Adrenal gland (tissue), 12 donors: Measurements from ENCODE around the gene NLRP11. TPM values are rescaled to one million over a fixed set of nuclear protein-coding genes. Genes with fewer than 3 reads are reported as not detected.

ENCODE experiments used
- DNase-seq, 7 donors: peaks; one replicate each; pipeline ENCODE4 v3.0.0-alpha.2; 2019 to 2020
- H3K27ac ChIP-seq, 5 donors: fragments of 200-600 bp; sonication (generic) in 4 of 5; 1 replicate in 3 of 5; 2 replicates in 2 of 5; pipeline versions ENCODE4 v1.5.1 to v1.8.0; 2016 to 2020; ENCODE audit warnings: mild to moderate bottlenecking in 1 of 5
- H3K27me3 ChIP-seq: fragments of 200-600 bp; 2 replicates; pipeline ENCODE4 v1.8.0; 2021
- H3K36me3 ChIP-seq, 2 donors: fragments of 200-600 bp; replicated peaks in 1 of 2; 1 replicate in 1 of 2; 2 replicates in 1 of 2; pipeline versions ENCODE4 v1.5.1 to v1.8.0; 2018 to 2022
- H3K4me1 ChIP-seq, 2 donors: fragments of 200-600 bp; replicated peaks in 1 of 2; 1 replicate in 1 of 2; 2 replicates in 1 of 2; pipeline versions ENCODE4 v1.5.1 to v1.8.0; 2018 to 2021
- H3K4me3 ChIP-seq, 4 donors: fragments of 200-600 bp; sonication (generic) in 3 of 4; one replicate each; pipeline ENCODE4 v1.5.1; 2016 to 2018
- H3K9me3 ChIP-seq, 3 donors: fragments of 200-600 bp; sonication (generic) in 1 of 3; replicated peaks in 1 of 3; 1 replicate in 2 of 3; 2 replicates in 1 of 3; pipeline versions ENCODE4 v1.5.1 to v1.8.0; 2016 to 2021
- POLR2A ChIP-seq, 2 donors: fragments of 450-650 bp; IDR thresholded peaks; one replicate each; pipeline ENCODE4 v1.6.1; 2017; ENCODE audit warnings: antibody characterized with exemption in 2 of 2, mild to moderate bottlenecking in 2 of 2, moderate library complexity in 1 of 2
- WGBS, 4 donors: extraction: QIAGEN DNeasy Blood & Tissue Kit in 2 of 4; methylation state at CpG; one replicate each; pipeline versions ENCODE4 v1.1.5 to v1.1.7; 2013 to 2017; 5-methylcytosine and 5-hydroxymethylcytosine counted together
- intact Hi-C, 2 donors: fragments of 100-400 bp; cut with DNase I; formaldehyde crosslinking; loops; one replicate each; pipeline versions ENCODE4 v1.14.1 to v1.15.0; 2022 to 2023
- polyA plus RNA-seq, 3 donors: library from polyadenylated mRNA; stranded (reverse); fragments of 200-250 nt in 2 of 3; fragments of 350-450 nt in 1 of 3; fragmentation: Illumina TruSeq in 1 of 3; extraction: RNeasy Lipid Tissue Mini Kit (QIAGEN cat#74804) in 1 of 3; gene quantifications; one replicate each; pipeline ENCODE4 v1.2.3, GENCODE V29; 2013 to 2014
- total RNA-seq, 9 donors: library from RNA; depleted of rRNA in 4 of 9; stranded (reverse); fragments of >200 nt in 4 of 9; fragments of 120-200 nt in 1 of 9; fragmentation: NEBNext Ultra II Directional in 1 of 9; extraction: Animal tissue kit (Norgen Biotek cat#: 25700) in 1 of 9; gene quantifications; one replicate each; pipeline versions ENCODE4 v1.1.0 to v1.2.4, GENCODE V29; 2013 to 2023
- TF ChIP-seq, protein P1 (sequence below), 6 experiments: fragments of 450-650 bp in 4 of 6; fragments of 200-600 bp in 2 of 6; sonication (generic) in 1 of 6; IDR thresholded peaks; 1 replicate in 5 of 6; 2 replicates in 1 of 6; pipeline versions ENCODE4 v1.5.1 to v1.8.0; 2016 to 2021; ENCODE audit warnings: antibody characterized with exemption in 6 of 6, mild to moderate bottlenecking in 2 of 6, moderate library complexity in 1 of 6
- donor health status: healthy with polysubstance abuse.
- donor health status: Bipolar disorder and iron deficiency.
- donor health status: DM: yes; HTN: yes; CAD: no.
- donor health status: DM: no; HTN: no; CAD: no.
- donor health status: DM: no; HTN: no; CAD: no.
- donor health status: DM: yes; HTN: yes; CAD: no.

Gene NLRP11
- total and polyA plus RNA-seq, 12 donors = 0.06 to 0.11 TPM; not detected in 10

DNA sequence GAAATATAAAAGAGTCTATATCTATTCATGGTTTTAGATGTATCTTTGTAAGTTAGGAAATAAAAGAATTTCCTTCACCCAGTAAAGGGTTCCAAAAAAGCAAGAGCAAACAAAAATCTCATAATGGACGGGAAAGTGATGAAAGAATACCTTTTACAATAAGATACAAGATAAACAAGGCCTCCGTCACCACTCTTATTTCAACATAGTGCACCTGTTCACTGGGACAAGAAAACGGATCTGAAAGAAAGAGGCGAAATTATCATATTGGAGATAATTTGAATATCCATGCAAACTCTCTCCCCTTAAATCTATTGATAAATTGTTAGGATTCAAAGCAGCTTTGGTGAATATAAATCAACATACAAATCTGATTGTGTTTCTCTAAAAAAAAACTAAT, 877 bp upstream of the NLRP11 start:
- intact Hi-C loops = no loop called here
- no peak overlapping the region for H3K27ac ChIP-seq
- H3K9me3 ChIP-seq = no peaks in the 10 kb centered on the region
- TF ChIP-seq, protein P1, sequence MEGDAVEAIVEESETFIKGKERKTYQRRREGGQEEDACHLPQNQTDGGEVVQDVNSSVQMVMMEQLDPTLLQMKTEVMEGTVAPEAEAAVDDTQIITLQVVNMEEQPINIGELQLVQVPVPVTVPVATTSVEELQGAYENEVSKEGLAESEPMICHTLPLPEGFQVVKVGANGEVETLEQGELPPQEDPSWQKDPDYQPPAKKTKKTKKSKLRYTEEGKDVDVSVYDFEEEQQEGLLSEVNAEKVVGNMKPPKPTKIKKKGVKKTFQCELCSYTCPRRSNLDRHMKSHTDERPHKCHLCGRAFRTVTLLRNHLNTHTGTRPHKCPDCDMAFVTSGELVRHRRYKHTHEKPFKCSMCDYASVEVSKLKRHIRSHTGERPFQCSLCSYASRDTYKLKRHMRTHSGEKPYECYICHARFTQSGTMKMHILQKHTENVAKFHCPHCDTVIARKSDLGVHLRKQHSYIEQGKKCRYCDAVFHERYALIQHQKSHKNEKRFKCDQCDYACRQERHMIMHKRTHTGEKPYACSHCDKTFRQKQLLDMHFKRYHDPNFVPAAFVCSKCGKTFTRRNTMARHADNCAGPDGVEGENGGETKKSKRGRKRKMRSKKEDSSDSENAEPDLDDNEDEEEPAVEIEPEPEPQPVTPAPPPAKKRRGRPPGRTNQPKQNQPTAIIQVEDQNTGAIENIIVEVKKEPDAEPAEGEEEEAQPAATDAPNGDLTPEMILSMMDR (IDR thresholded peaks at IDR 0.05) = no peak
- TF ChIP-seq POLR2A (IDR thresholded peaks at IDR 0.05) = no peak
- H3K4me1 ChIP-seq = no peaks in the 10 kb centered on the region
- WGBS, 4 donors = 66 to 73% (median 69%) methylated on average over 4 of the region's 4 CpGs
- DNase-seq = no peak
- no peaks in the 10 kb centered on the region for H3K36me3 ChIP-seq
- H3K27me3 ChIP-seq = no peaks in the 10 kb centered on the region
- H3K4me3 ChIP-seq = no peak overlapping the region

DNA sequence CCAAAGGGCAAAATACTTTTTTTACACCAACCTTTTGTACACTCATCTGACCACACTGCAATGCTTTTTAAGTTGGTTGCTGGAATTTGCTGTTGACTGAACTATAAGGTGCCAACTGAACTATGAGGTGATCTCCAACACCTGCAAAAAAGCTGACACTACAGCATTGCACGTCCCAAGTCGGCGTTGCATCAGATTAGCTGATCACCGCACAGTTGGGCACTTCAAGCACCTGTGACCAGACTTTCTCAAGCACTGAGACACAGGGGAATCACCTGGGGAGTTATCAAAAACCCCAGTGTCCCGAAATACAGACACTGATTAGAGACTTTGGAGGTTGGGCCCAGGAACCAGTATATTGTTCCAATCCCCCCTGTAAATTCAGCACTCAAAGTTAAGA, 1.1 kb downstream of the NLRP11 start:
- Histone ChIP-seq H3K36me3 (no peaks in the 10 kb centered on the region), H3K27me3 (no peaks in the 10 kb centered on the region), H3K4me1 (no peaks in the 10 kb centered on the region), H3K9me3 (no peaks in the 10 kb centered on the region), H3K27ac (no peak overlapping the region), H3K4me3 (no peak overlapping the region)
- WGBS, 4 donors = 77 to 86% (median 78%) methylated on average over 2 to 5 of the region's 5 CpGs
- TF ChIP-seq POLR2A (IDR thresholded peaks at IDR 0.05) = no peak
- TF ChIP-seq, protein P1 (IDR thresholded peaks at IDR 0.05) = no peak
- DNase-seq = no peak
- intact Hi-C loops = no loop called here

DNA sequence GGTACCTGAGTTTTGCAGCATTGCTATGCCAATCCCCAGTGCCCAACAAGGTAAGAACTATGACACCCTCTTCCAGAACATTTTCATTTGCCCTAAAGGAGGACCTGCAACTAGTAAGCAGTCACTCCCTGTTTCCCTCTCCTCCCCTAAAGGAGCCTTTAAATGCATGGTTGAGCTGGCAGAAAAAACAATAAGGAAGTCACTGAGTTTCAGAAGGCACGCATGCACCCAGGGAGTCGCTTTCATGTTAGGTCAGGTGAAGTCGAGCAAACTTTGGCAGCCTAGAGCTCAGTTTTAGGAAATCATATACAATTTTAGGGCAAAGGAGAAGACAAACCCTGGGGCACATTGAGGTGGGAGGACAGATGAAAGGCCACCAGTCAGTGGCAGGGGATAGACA, 11.8 kb downstream of the NLRP11 start:
- DNase-seq = no peak
- intact Hi-C loops = no loop called here
- H3K4me1 ChIP-seq = no peaks in the 10 kb centered on the region
- no peaks in the 10 kb centered on the region for H3K9me3 ChIP-seq
- no peaks in the 10 kb centered on the region for H3K36me3 ChIP-seq
- no peak overlapping the region for H3K27ac ChIP-seq
- H3K4me3 ChIP-seq = no peak overlapping the region
- no peaks in the 10 kb centered on the region for H3K27me3 ChIP-seq
- TF ChIP-seq, protein P1 (IDR thresholded peaks at IDR 0.05) = no peak
- no peak for TF ChIP-seq POLR2A (IDR thresholded peaks at IDR 0.05)
- 68 to 73% (median 70%) methylated on average over 3 of the region's 3 CpGs for WGBS, 4 donors

DNA sequence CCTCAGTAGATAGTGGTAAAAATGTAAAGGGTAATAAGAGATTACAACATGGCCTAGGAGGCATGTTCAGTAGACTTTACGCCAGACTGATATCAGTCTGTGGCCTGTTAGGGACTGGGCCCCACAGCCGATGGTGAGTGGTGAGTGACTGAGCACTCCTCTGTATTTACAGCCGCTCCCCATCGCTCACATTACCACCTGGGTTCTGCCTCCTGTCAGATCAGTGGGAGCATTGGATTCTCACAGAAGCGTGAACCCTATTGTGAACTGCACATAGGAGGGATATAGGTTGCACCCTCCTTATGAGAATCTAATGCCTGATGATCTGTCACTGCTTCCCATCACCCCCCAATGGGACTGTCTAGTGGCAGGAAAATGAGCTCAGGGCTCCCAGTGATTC, 17.9 kb downstream of the NLRP11 start:
- no peaks in the 10 kb centered on the region for H3K4me1 ChIP-seq
- H3K27me3 ChIP-seq = no peaks in the 10 kb centered on the region
- intact Hi-C loops = no loop called here
- DNase-seq = no peak
- H3K36me3 ChIP-seq = no peaks in the 10 kb centered on the region
- no peak overlapping the region for H3K4me3 ChIP-seq
- H3K27ac ChIP-seq = no peak overlapping the region
- TF ChIP-seq POLR2A (IDR thresholded peaks at IDR 0.05) = no peak
- TF ChIP-seq, protein P1 (IDR thresholded peaks at IDR 0.05) = no peak
- H3K9me3 ChIP-seq = no peaks in the 10 kb centered on the region
- 85 to 93% (median 88%) methylated on average over 5 of the region's 5 CpGs for WGBS, 4 donors
